Astrocyte (in vitro differentiated cells and primary cell): ENCODE results near the gene CADM1. TPM values are rescaled to one million over a fixed set of nuclear protein-coding genes. Genes with fewer than 3 reads are reported as not detected.

Source experiments
- DNase-seq: peaks from one replicate; pipeline ENCODE4 v3.0.0-alpha.2; 2010; ENCODE audit warnings: low read depth
- FAIRE-seq: peaks from 2 replicates; lab custom pipeline; 2011; peaks lifted over from hg19 to GRCh38; lab: Jason Lieb, UNC
- H2AFZ ChIP-seq: 2 replicates; pipeline ENCODE4 v1.6.0; 2012; ENCODE audit warnings: low read depth, low read length, inconsistent platforms
- H3K27ac ChIP-seq: 2 replicates; pipeline ENCODE4 v1.5.1; 2011; ENCODE audit warnings: low read depth, low read length, inconsistent platforms
- H3K27me3 ChIP-seq: 2 replicates; pipeline ENCODE4 v1.6.0; 2011; ENCODE audit warnings: low read length, inconsistent platforms; ENCODE audit not compliant: insufficient read depth
- H3K36me3 ChIP-seq: 2 replicates; pipeline ENCODE4 v1.5.1; 2011; ENCODE audit warnings: low read length, inconsistent platforms; ENCODE audit not compliant: insufficient read depth
- H3K4me1 ChIP-seq: 2 replicates; pipeline ENCODE4 v1.5.1; 2011; ENCODE audit warnings: low read length, inconsistent platforms; ENCODE audit not compliant: insufficient read depth
- H3K4me2 ChIP-seq: 2 replicates; pipeline ENCODE4 v1.6.0; 2012; ENCODE audit warnings: low read length, inconsistent platforms
- H3K4me3 ChIP-seq: 2 replicates; pipeline ENCODE4 v1.5.1; 2011; ENCODE audit warnings: low read depth, mild to moderate bottlenecking, low read length, inconsistent platforms; ENCODE audit not compliant: insufficient read depth
- H3K79me2 ChIP-seq: 2 replicates; pipeline ENCODE4 v1.6.0; 2012; ENCODE audit warnings: mild to moderate bottlenecking, low read length, inconsistent platforms; ENCODE audit not compliant: insufficient read depth
- H3K9ac ChIP-seq: 2 replicates; pipeline ENCODE4 v1.6.0; 2012; ENCODE audit warnings: mild to moderate bottlenecking, low read length, inconsistent platforms
- H3K9me3 ChIP-seq: 2 replicates; pipeline ENCODE4 v1.5.1; 2012; ENCODE audit warnings: low read depth, mild to moderate bottlenecking, low read length, inconsistent platforms; ENCODE audit not compliant: insufficient read depth
- H4K20me1 ChIP-seq: 2 replicates; pipeline ENCODE4 v1.6.0; 2012; ENCODE audit warnings: low read length, inconsistent platforms; ENCODE audit not compliant: insufficient read depth
- H3K27ac Mint-ChIP-seq: one replicate; pipeline ENCODE4 v1.8.0; 2021; ENCODE audit warnings: mild to moderate bottlenecking, mixed read lengths; ENCODE audit not compliant: unreplicated experiment
- H3K27me3 Mint-ChIP-seq: one replicate; pipeline ENCODE4 v1.8.0; 2021; ENCODE audit warnings: low read depth, mixed read lengths; ENCODE audit not compliant: unreplicated experiment
- H3K36me3 Mint-ChIP-seq: one replicate; pipeline ENCODE4 v1.8.0; 2021; ENCODE audit warnings: low read depth, mixed read lengths; ENCODE audit not compliant: unreplicated experiment
- H3K4me1 Mint-ChIP-seq: one replicate; pipeline ENCODE4 v1.8.0; 2021; ENCODE audit warnings: low read depth, mixed read lengths; ENCODE audit not compliant: unreplicated experiment
- H3K4me3 Mint-ChIP-seq: one replicate; pipeline ENCODE4 v1.8.0; 2021; ENCODE audit warnings: mild to moderate bottlenecking, moderate library complexity, mixed read lengths; ENCODE audit not compliant: unreplicated experiment
- H3K9me3 Mint-ChIP-seq: one replicate; pipeline ENCODE4 v1.8.0; 2021; ENCODE audit warnings: mild to moderate bottlenecking, mixed read lengths; ENCODE audit not compliant: unreplicated experiment
- CTCF ChIP-seq: IDR thresholded peaks from 2 replicates; pipeline ENCODE4 v1.5.1; 2011; ENCODE audit warnings: low read depth, mild to moderate bottlenecking, inconsistent platforms, low read length, moderate library complexity; ENCODE audit not compliant: insufficient read depth
- EZH2 ChIP-seq: IDR thresholded peaks from 2 replicates; pipeline ENCODE4 v1.6.1; 2012; ENCODE audit warnings: mild to moderate bottlenecking, low read length, inconsistent platforms; ENCODE audit not compliant: insufficient read depth
- total RNA-seq: library from RNA; stranded (reverse); gene quantifications from 2 replicates; pipeline ENCODE4 v1.2.1, GENCODE V29; 2021

The CADM1 gene
- total RNA-seq, 1 donor from 2014 or later: 414 TPM

- FAIRE-seq: no peak
- H3K79me2 ChIP-seq: no peaks in the 10 kb centered on the region
- H3K4me3 ChIP-seq: no peak overlapping the region
- no peak for DNase-seq
- peaks cover 9% of the 10 kb centered on the region for H3K27me3 Mint-ChIP-seq
- TF ChIP-seq CTCF (no peak), EZH2 (no peak)
- H4K20me1 ChIP-seq: no peaks in the 10 kb centered on the region
- no peaks in the 10 kb centered on the region for H3K36me3 ChIP-seq
- peaks cover 9% of the 10 kb centered on the region for H3K4me1 Mint-ChIP-seq
- no peak overlapping the region for H3K27ac Mint-ChIP-seq
- no peak overlapping the region for H3K9ac ChIP-seq
- no peaks in the 10 kb centered on the region for H3K9me3 Mint-ChIP-seq
- no peaks in the 10 kb centered on the region for H3K9me3 ChIP-seq
- H3K4me1 ChIP-seq: peaks cover 3% of the 10 kb centered on the region
- H3K27me3 ChIP-seq: peaks cover 7% of the 10 kb centered on the region
- H3K36me3 Mint-ChIP-seq: peaks cover 11% of the 10 kb centered on the region
- H3K4me2 ChIP-seq: no peak overlapping the region
- no peak overlapping the region for H3K27ac ChIP-seq
- H3K4me3 Mint-ChIP-seq: no peak overlapping the region
- no peak overlapping the region for H2AFZ ChIP-seq
Measured at GRCh38 chr11:115169251-115169650, 335.0 kb downstream of the CADM1 start.

- peaks cover 9% of the 10 kb centered on the region for H3K27me3 Mint-ChIP-seq
- no peak for DNase-seq
- H3K9me3 ChIP-seq: no peaks in the 10 kb centered on the region
- peaks cover 13% of the 10 kb centered on the region for H3K4me1 Mint-ChIP-seq
- no peak overlapping the region for H3K27ac Mint-ChIP-seq
- no peak overlapping the region for H2AFZ ChIP-seq
- H3K4me1 ChIP-seq: peaks cover 3% of the 10 kb centered on the region
- TF ChIP-seq CTCF: no peak
- no peak for TF ChIP-seq EZH2
- peaks cover 7% of the 10 kb centered on the region for H3K36me3 Mint-ChIP-seq
- no peak overlapping the region for H3K4me2 ChIP-seq
- FAIRE-seq: no peak
- H3K4me3 ChIP-seq: no peak overlapping the region
- no peaks in the 10 kb centered on the region for H4K20me1 ChIP-seq
- no peaks in the 10 kb centered on the region for H3K79me2 ChIP-seq
- H3K27me3 ChIP-seq: peaks cover 7% of the 10 kb centered on the region
- H3K27ac ChIP-seq: no peak overlapping the region
- no peak overlapping the region for H3K9ac ChIP-seq
- H3K4me3 Mint-ChIP-seq: no peak overlapping the region
- H3K36me3 ChIP-seq: no peaks in the 10 kb centered on the region
- no peaks in the 10 kb centered on the region for H3K9me3 Mint-ChIP-seq
Measured at GRCh38 chr11:115168686-115169085, 335.5 kb downstream of the CADM1 start.

DNA sequence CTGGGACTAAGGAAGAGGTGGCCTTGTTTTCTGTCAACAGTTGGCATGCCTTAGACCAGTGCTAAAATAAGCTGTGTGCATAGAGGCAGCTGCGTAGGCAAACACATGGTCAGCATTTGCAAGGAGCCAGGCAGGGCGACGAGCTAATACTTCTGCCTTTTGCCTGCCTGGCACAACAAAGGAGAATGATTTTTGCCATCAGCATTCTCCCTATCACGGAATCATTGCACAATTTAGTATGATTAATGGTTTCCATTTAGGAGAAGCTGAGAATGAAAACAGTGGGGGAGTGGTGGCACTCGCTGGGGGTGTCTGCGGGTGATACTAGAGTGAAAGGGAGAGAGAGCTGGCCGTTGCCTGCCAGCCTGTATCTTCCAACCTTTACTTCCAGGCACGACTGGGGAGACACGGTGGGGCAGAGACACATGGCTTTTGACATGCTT lies 336.0 kb downstream of the CADM1 start:
- Histone ChIP-seq H3K79me2 (no peaks in the 10 kb centered on the region), H2AFZ (no peak overlapping the region), H3K4me3 (no peak overlapping the region), H4K20me1 (no peaks in the 10 kb centered on the region), H3K36me3 (no peaks in the 10 kb centered on the region), H3K9ac (no peak overlapping the region), H3K27me3 (peaks cover 7% of the 10 kb centered on the region), H3K27ac (no peak overlapping the region), H3K4me1 (peaks cover 3% of the 10 kb centered on the region), H3K4me2 (no peak overlapping the region), H3K9me3 (no peaks in the 10 kb centered on the region)
- Mint-ChIP-seq H3K27me3 (peaks cover 9% of the 10 kb centered on the region), H3K4me1 (peaks cover 13% of the 10 kb centered on the region), H3K9me3 (no peaks in the 10 kb centered on the region), H3K36me3 (peaks cover 7% of the 10 kb centered on the region), H3K4me3 (no peak overlapping the region), H3K27ac (no peak overlapping the region)
- FAIRE-seq (no peak), DNase-seq (peak; percentile 26)
- no peak for TF ChIP-seq CTCF
- TF ChIP-seq EZH2: no peak
